Tibial nerve (tissue), 3 donors: ENCODE measurements around the gene ABCG1.

Source experiments
- CTCF ChIP-seq, 5 experiments: fragments of 200-600 bp in 3 of 5; fragments of 450-650 bp in 2 of 5; sonication (generic) in 3 of 5; IDR thresholded peaks; one replicate each; pipeline ENCODE4 v1.5.1; 2016 to 2019; ENCODE audit warnings: antibody characterized with exemption in 5 of 5, mild to moderate bottlenecking in 3 of 5, moderate library complexity in 2 of 5
- POLR2A ChIP-seq, 2 donors: fragments of 450-650 bp; IDR thresholded peaks; one replicate each; pipeline ENCODE4 v1.6.1; 2017; ENCODE audit warnings: antibody characterized with exemption in 2 of 2, mild to moderate bottlenecking in 2 of 2, moderate library complexity in 2 of 2

- TF ChIP-seq CTCF (IDR thresholded peaks at IDR 0.05) (no peak), POLR2A (IDR thresholded peaks at IDR 0.05) (no peak)
These were observed 29.5 kb upstream of the ABCG1 start for GRCh38 chr21:42189431-42189830.
